Measurements from ENCODE around the gene JAGN1. TPM values are rescaled to one million over a fixed set of nuclear protein-coding genes. Genes with fewer than 3 reads are reported as not detected.
"Not testable (repeated sequence)": the region's sequence is repeated elsewhere in the genome, so short reads cannot be mapped to it uniquely, and the experiment has no call there.

JAGN1 gene
- total RNA-seq, 2 donors from 2014 or later = 21.9 to 29.1 TPM

- Histone ChIP-seq H3K27me3 (ENCODE audit: control insufficient read depth, insufficient read depth, low read length, poor library complexity, severe bottlenecking) (no peaks in the 10 kb centered on the region), H3K9me3 (ENCODE audit: control insufficient read depth, low read length) (no peaks in the 10 kb centered on the region), H3K36me3 (ENCODE audit: control insufficient read depth, insufficient read depth, low read length) (peaks cover 7% of the 10 kb centered on the region), H3K9ac (ENCODE audit: extremely low read depth, low read length, poor library complexity, severe bottlenecking) (no peak overlapping the region), H3K27ac (ENCODE audit: low read depth, low read length) (no peak overlapping the region), H3K4me1 (ENCODE audit: control insufficient read depth, insufficient read depth, low read length) (no peaks in the 10 kb centered on the region), H3K4me3 (ENCODE audit: low read length) (no peak overlapping the region)
- Mint-ChIP-seq H3K4me3 (no peak overlapping the region), H3K4me1 (no peaks in the 10 kb centered on the region), H3K27ac (no peak overlapping the region), H3K9me3 (no peaks in the 10 kb centered on the region), H3K36me3 (ENCODE audit: low read depth) (peaks cover 12% of the 10 kb centered on the region), H3K27me3 (ENCODE audit: insufficient read depth) (no peaks in the 10 kb centered on the region)
- WGBS, 2 experiments (ENCODE audit: insufficient coverage in 1 of 2, insufficient read length in 1 of 2) = 93% methylated on average over 4 to 6 of the region's 6 CpGs
- no peak for TF ChIP-seq CTCF (conservative IDR thresholded peaks at IDR 0.05)
- DNase-seq = no peak
Observed at GRCh38 chr3:9846231-9846630, 44.2 kb upstream of the JAGN1 start.

- H3K4me1 ChIP-seq (ENCODE audit: control insufficient read depth, insufficient read depth, low read length) = no peaks in the 10 kb centered on the region
- H3K27me3 Mint-ChIP-seq (ENCODE audit: insufficient read depth) = peaks cover 3% of the 10 kb centered on the region
- no peaks in the 10 kb centered on the region for H3K36me3 ChIP-seq (ENCODE audit: control insufficient read depth, insufficient read depth, low read length)
- H3K9me3 Mint-ChIP-seq = no peaks in the 10 kb centered on the region
- no peak for TF ChIP-seq CTCF (conservative IDR thresholded peaks at IDR 0.05)
- no peaks in the 10 kb centered on the region for H3K4me1 Mint-ChIP-seq
- 93 to 100% methylated on average over 5 to 6 of the region's 6 CpGs for WGBS, 2 experiments (ENCODE audit: insufficient coverage in 1 of 2, insufficient read length in 1 of 2)
- H3K4me3 ChIP-seq (ENCODE audit: low read length) = no peak overlapping the region
- DNase-seq = no peak
- no peak overlapping the region for H3K27ac ChIP-seq (ENCODE audit: low read depth, low read length)
- H3K27me3 ChIP-seq (ENCODE audit: control insufficient read depth, insufficient read depth, low read length, poor library complexity, severe bottlenecking) = no peaks in the 10 kb centered on the region
- H3K4me3 Mint-ChIP-seq = no peak overlapping the region
- H3K9me3 ChIP-seq (ENCODE audit: control insufficient read depth, low read length) = no peaks in the 10 kb centered on the region
- peaks cover 5% of the 10 kb centered on the region for H3K36me3 Mint-ChIP-seq (ENCODE audit: low read depth)
- no peak overlapping the region for H3K27ac Mint-ChIP-seq
- no peak overlapping the region for H3K9ac ChIP-seq (ENCODE audit: extremely low read depth, low read length, poor library complexity, severe bottlenecking)
Observed at GRCh38 chr3:9846931-9847488, 43.4 kb upstream of the JAGN1 start.

GRCh38 chr3:9847870-9848269, 42.5 kb upstream of the JAGN1 start:
- 72% methylated on average over 7 of the region's 9 CpGs; no CpG with 5 or more reads in 1 of the 2 experiments for WGBS, 2 experiments (ENCODE audit: insufficient coverage in 1 of 2, insufficient read length in 1 of 2)
- not testable (repeated sequence) for H3K9ac ChIP-seq (ENCODE audit: extremely low read depth, low read length, poor library complexity, severe bottlenecking); H3K9me3 ChIP-seq (ENCODE audit: control insufficient read depth, low read length); H3K9me3 Mint-ChIP-seq; H3K4me1 Mint-ChIP-seq; H3K4me3 ChIP-seq (ENCODE audit: low read length); H3K27ac Mint-ChIP-seq; H3K36me3 ChIP-seq (ENCODE audit: control insufficient read depth, insufficient read depth, low read length); H3K27ac ChIP-seq (ENCODE audit: low read depth, low read length); H3K4me3 Mint-ChIP-seq; DNase-seq; H3K27me3 Mint-ChIP-seq (ENCODE audit: insufficient read depth); H3K4me1 ChIP-seq (ENCODE audit: control insufficient read depth, insufficient read depth, low read length); H3K27me3 ChIP-seq (ENCODE audit: control insufficient read depth, insufficient read depth, low read length, poor library complexity, severe bottlenecking); H3K36me3 Mint-ChIP-seq (ENCODE audit: low read depth)

- not testable (repeated sequence) for H3K27me3 ChIP-seq (ENCODE audit: control insufficient read depth, insufficient read depth, low read length, poor library complexity, severe bottlenecking); H3K9ac ChIP-seq (ENCODE audit: extremely low read depth, low read length, poor library complexity, severe bottlenecking); H3K36me3 ChIP-seq (ENCODE audit: control insufficient read depth, insufficient read depth, low read length); H3K4me3 Mint-ChIP-seq; H3K4me3 ChIP-seq (ENCODE audit: low read length); H3K9me3 Mint-ChIP-seq; H3K36me3 Mint-ChIP-seq (ENCODE audit: low read depth); H3K27ac Mint-ChIP-seq; H3K9me3 ChIP-seq (ENCODE audit: control insufficient read depth, low read length); DNase-seq; H3K27ac ChIP-seq (ENCODE audit: low read depth, low read length); H3K27me3 Mint-ChIP-seq (ENCODE audit: insufficient read depth); H3K4me1 Mint-ChIP-seq; H3K4me1 ChIP-seq (ENCODE audit: control insufficient read depth, insufficient read depth, low read length)
- WGBS, 2 experiments (ENCODE audit: insufficient coverage in 1 of 2, insufficient read length in 1 of 2) = 48 to 50% methylated on average over 2 to 4 of the region's 4 CpGs
- TF ChIP-seq CTCF (conservative IDR thresholded peaks at IDR 0.05) = peak; percentile 77
Observed at GRCh38 chr3:9848860-9849259, 41.5 kb upstream of the JAGN1 start.

GRCh38 chr3:9851383-9851782, 39.0 kb upstream of the JAGN1 start:
- 88 to 93% methylated on average over 3 to 6 of the region's 6 CpGs for WGBS, 2 experiments (ENCODE audit: insufficient coverage in 1 of 2, insufficient read length in 1 of 2)
- not testable (repeated sequence) for H3K9me3 ChIP-seq (ENCODE audit: control insufficient read depth, low read length); H3K36me3 Mint-ChIP-seq (ENCODE audit: low read depth); DNase-seq; H3K27me3 Mint-ChIP-seq (ENCODE audit: insufficient read depth); H3K9me3 Mint-ChIP-seq; H3K27ac ChIP-seq (ENCODE audit: low read depth, low read length); H3K4me1 ChIP-seq (ENCODE audit: control insufficient read depth, insufficient read depth, low read length); H3K27me3 ChIP-seq (ENCODE audit: control insufficient read depth, insufficient read depth, low read length, poor library complexity, severe bottlenecking); H3K9ac ChIP-seq (ENCODE audit: extremely low read depth, low read length, poor library complexity, severe bottlenecking); H3K4me3 Mint-ChIP-seq; H3K27ac Mint-ChIP-seq; H3K36me3 ChIP-seq (ENCODE audit: control insufficient read depth, insufficient read depth, low read length); H3K4me3 ChIP-seq (ENCODE audit: low read length)
- peaks cover 13% of the 10 kb centered on the region for H3K4me1 Mint-ChIP-seq

Measured in endodermal cell (in vitro differentiated cells).